ENCODE data around the gene PHKB.

GRCh38 chr16:47634727-47635126 lies 173.6 kb downstream of the PHKB start:
- TF ChIP-seq CTCF (conservative IDR thresholded peaks at IDR 0.05 in 1 of 2, IDR thresholded peaks at IDR 0.05 in 1 of 2; ENCODE audit: extremely low read depth in 1 of 2, insufficient read depth in 1 of 2, low read depth in 1 of 2, low read length in 2 of 2) (no peak), EZH2 (IDR thresholded peaks at IDR 0.05; ENCODE audit: borderline replicate concordance, low read length) (no peak)

Measured in mammary epithelial cell (primary cell).